PC-9 (cell line): Measurements from ENCODE around the gene CNTNAP1.

Experiments used
- CTCF ChIP-seq: fragments of 200-600 bp; sonication (generic); conservative IDR thresholded peaks from 2 replicates; pipeline ENCODE4 v1.6.1; 2017; ENCODE audit warnings: mixed run types, antibody characterized with exemption, mild to moderate bottlenecking, moderate library complexity
- EZH2 ChIP-seq: fragments of 200-600 bp; sonication (generic); IDR thresholded peaks from 2 replicates; pipeline ENCODE4 v1.8.0; 2017; ENCODE audit warnings: antibody characterized with exemption, low read depth

GRCh38 chr17:42669705-42669976 is 12.7 kb upstream of the CNTNAP1 start:
- TF ChIP-seq CTCF (no peak), EZH2 (no peak)
